Spinal cord (tissue), 10 donors: Measurements from ENCODE around the gene RPTOR. TPM values are rescaled to one million over a fixed set of nuclear protein-coding genes. Genes with fewer than 3 reads are reported as not detected.

Experiments
- DNase-seq, 6 donors: peaks; one replicate each; pipeline versions ENCODE4 v3.0.0 to v3.0.0-alpha.2; 2013 to 2015; ENCODE audit warnings: low spot score in 6 of 6, low read depth in 4 of 6
- H3K27ac ChIP-seq: one replicate; pipeline ENCODE4 v1.5.1; 2013; ENCODE audit warnings: low read depth, low read length, control low read depth
- H3K27me3 ChIP-seq: one replicate; pipeline ENCODE4 v1.6.1; 2013; ENCODE audit warnings: low read length; ENCODE audit not compliant: control insufficient read depth, insufficient read depth
- H3K36me3 ChIP-seq: one replicate; pipeline ENCODE4 v1.6.1; 2013; ENCODE audit warnings: low read length; ENCODE audit not compliant: control insufficient read depth, insufficient read depth
- H3K4me1 ChIP-seq: one replicate; pipeline ENCODE4 v1.6.1; 2013; ENCODE audit warnings: low read length; ENCODE audit not compliant: control insufficient read depth, insufficient read depth
- H3K4me3 ChIP-seq: one replicate; pipeline ENCODE4 v1.5.1; 2013; ENCODE audit warnings: low read depth, low read length, control low read depth
- H3K9me3 ChIP-seq: one replicate; pipeline ENCODE4 v1.6.1; 2013; ENCODE audit warnings: low read length; ENCODE audit not compliant: control insufficient read depth, insufficient read depth
- WGBS: methylation state at CpG from one replicate; pipeline ENCODE4 v1.1.5; 2013; ENCODE audit warnings: missing lambda C conversion rate; ENCODE audit not compliant: insufficient coverage; 5-methylcytosine and 5-hydroxymethylcytosine counted together
- polyA plus RNA-seq, 2 donors: library from polyadenylated mRNA; unstranded; fragments of 120-200 nt; gene quantifications; one replicate each; pipeline ENCODE4 v1.2.1, GENCODE V29; 2013; ENCODE audit not compliant: insufficient read length in 2 of 2
- total RNA-seq, 2 donors: library from RNA; depleted of rRNA in 1 of 2; stranded (reverse); fragments of 120-200 nt in 1 of 2; fragments of >200 nt in 1 of 2; gene quantifications; one replicate each; pipeline versions ENCODE4 v1.2.3 to v1.2.4, GENCODE V29; 2013 to 2014
- donor health status: healthy.

Gene RPTOR
- total and polyA plus RNA-seq, 4 donors = 17.1 to 27.2 (median 21.6) TPM

GRCh38 chr17:80817321-80817845, 272.7 kb downstream of the RPTOR start:
- Histone ChIP-seq H3K9me3 (no peaks in the 10 kb centered on the region), H3K36me3 (peaks cover 16% of the 10 kb centered on the region), H3K27ac (no peak overlapping the region), H3K4me1 (peaks cover 30% of the 10 kb centered on the region), H3K4me3 (no peak overlapping the region), H3K27me3 (no peaks in the 10 kb centered on the region)
- 94% methylated on average over 11 of the region's 11 CpGs for WGBS
- no peak for DNase-seq

DNA sequence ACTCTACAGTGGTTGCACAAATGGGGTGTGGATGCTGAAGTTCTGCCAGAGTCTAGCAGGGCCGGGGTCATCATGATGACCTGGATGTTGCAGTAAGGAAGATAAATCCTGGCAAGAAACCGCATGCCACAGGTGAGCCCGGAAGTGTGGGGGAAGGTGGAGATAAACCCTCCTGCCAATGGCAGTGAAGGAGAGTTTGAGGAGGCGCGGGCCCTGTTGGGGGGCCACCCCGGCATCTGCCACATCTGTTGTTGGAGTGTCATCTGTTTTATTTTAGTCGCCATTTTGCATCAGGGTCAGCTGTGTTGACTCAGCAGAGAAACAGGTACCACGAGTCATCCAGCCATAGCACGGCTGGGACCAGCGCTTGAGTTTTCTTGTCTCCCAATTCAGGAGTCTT, 273.2 kb downstream of the RPTOR start:
- WGBS = 96% methylated on average over 9 of the region's 10 CpGs
- Histone ChIP-seq H3K4me3 (no peak overlapping the region), H3K27ac (no peak overlapping the region), H3K27me3 (no peaks in the 10 kb centered on the region), H3K4me1 (peaks cover 30% of the 10 kb centered on the region), H3K36me3 (peaks cover 16% of the 10 kb centered on the region), H3K9me3 (no peaks in the 10 kb centered on the region)
- DNase-seq = no peak

DNA sequence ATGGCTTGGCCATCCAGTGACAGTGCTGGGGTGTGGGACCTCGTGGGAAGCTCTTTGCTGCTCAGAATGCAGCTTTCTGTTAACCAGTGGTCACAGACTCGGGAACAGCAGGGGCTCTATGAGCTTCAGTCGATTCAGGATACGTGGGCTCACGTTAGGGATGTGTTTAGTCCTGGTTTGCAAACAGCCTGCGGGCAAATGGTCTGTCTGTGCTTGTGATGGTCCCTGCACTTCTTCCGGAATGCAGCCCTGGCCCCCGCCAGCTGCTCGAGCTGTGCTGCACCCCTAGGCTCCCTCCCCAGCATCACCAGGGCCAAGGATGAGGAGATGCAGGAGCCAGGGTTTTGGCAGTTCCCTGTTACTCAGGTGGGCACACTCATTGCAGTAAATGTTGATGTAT, 274.2 kb downstream of the RPTOR start:
- Histone ChIP-seq H3K4me3 (no peak overlapping the region), H3K27ac (no peak overlapping the region), H3K4me1 (peaks cover 30% of the 10 kb centered on the region), H3K36me3 (peaks cover 22% of the 10 kb centered on the region), H3K27me3 (no peaks in the 10 kb centered on the region), H3K9me3 (no peaks in the 10 kb centered on the region)
- no peak for DNase-seq
- WGBS = 81% methylated on average over 7 of the region's 9 CpGs

- no peak overlapping the region for H3K27ac ChIP-seq
- peak in 1 of 6 donors; percentile 36 for DNase-seq
- no peaks in the 10 kb centered on the region for H3K9me3 ChIP-seq
- no peak overlapping the region for H3K4me3 ChIP-seq
- peaks cover 24% of the 10 kb centered on the region for H3K36me3 ChIP-seq
- 55% methylated on average over 16 of the region's 23 CpGs for WGBS
- peaks cover 30% of the 10 kb centered on the region for H3K4me1 ChIP-seq
- H3K27me3 ChIP-seq = no peaks in the 10 kb centered on the region
These were observed 275.0 kb downstream of the RPTOR start for GRCh38 chr17:80819422-80820164.

GRCh38 chr17:80820331-80820730, 275.7 kb downstream of the RPTOR start:
- Histone ChIP-seq H3K4me3 (no peak overlapping the region), H3K36me3 (peaks cover 31% of the 10 kb centered on the region), H3K9me3 (no peaks in the 10 kb centered on the region), H3K27ac (no peak overlapping the region), H3K27me3 (no peaks in the 10 kb centered on the region), H3K4me1 (peaks cover 27% of the 10 kb centered on the region)
- 94% methylated on average over 7 of the region's 13 CpGs for WGBS
- no peak for DNase-seq

- Histone ChIP-seq H3K9me3 (no peaks in the 10 kb centered on the region), H3K27ac (no peak overlapping the region), H3K4me1 (peaks cover 25% of the 10 kb centered on the region), H3K4me3 (no peak overlapping the region), H3K27me3 (no peaks in the 10 kb centered on the region), H3K36me3 (peaks cover 39% of the 10 kb centered on the region)
- whole genome bisulfite sequencing = 92% methylated on average over 18 of the region's 18 CpGs
- no peak for DNase-seq
These were observed 276.9 kb downstream of the RPTOR start for GRCh38 chr17:80821546-80821945.

GRCh38 chr17:80822021-80822699, 277.5 kb downstream of the RPTOR start:
- Histone ChIP-seq H3K4me3 (no peak overlapping the region), H3K27me3 (no peaks in the 10 kb centered on the region), H3K27ac (no peak overlapping the region), H3K9me3 (no peaks in the 10 kb centered on the region), H3K4me1 (peaks cover 31% of the 10 kb centered on the region), H3K36me3 (peaks cover 39% of the 10 kb centered on the region)
- DNase-seq = no peak
- 96% methylated on average over 31 of the region's 36 CpGs for WGBS

- peaks cover 44% of the 10 kb centered on the region for H3K36me3 ChIP-seq
- no peak overlapping the region for H3K27ac ChIP-seq
- H3K4me1 ChIP-seq = peaks cover 38% of the 10 kb centered on the region
- WGBS = 91% methylated on average over 19 of the region's 20 CpGs
- H3K4me3 ChIP-seq = no peak overlapping the region
- no peaks in the 10 kb centered on the region for H3K27me3 ChIP-seq
- H3K9me3 ChIP-seq = no peaks in the 10 kb centered on the region
- no peak for DNase-seq
These were observed 278.2 kb downstream of the RPTOR start for GRCh38 chr17:80822700-80823410.

DNA sequence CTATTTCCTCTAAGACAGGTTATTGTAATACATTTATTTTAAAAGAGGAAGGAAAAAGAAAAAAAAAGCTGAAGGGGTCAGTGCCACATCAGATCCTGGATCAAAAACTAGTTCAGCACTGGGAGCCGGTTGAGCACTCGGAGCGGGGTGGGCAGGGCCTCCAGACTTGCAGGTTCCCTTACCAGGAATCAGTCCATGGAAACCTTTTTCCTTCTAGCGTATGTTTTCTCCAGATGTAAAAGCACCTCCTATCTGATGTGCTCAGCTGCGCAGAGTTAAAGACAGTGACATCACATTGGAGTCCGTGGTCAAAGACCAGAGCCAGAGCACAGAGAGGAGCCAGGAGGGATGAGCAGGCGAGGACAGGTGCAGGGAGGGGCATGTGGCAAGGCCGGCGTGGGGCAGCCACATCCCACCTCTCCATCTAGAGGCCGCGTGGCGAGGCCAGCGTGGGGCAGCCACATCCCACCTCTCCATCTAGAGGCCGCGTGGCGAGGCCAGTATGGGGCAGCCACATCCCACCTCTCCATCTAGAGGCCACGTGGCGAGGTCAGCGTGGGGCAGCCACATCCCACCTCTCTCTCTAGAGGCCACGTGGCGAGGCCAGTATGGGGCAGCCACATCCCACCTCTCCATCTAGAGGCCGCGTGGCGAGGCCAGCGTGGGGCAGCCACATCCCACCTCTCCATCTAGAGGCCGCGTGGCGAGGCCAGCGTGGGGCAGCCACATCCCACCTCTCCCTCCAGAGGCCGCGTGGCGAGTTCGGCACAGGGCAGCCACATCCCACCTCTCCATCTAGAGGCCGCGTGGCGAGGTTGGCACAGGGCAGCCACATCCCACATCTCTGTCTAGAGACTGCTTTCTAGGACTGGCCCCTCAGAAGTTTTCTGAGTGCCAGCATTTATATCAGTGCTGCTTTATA, 280.2 kb downstream of the RPTOR start:
- H3K9me3 ChIP-seq = no peaks in the 10 kb centered on the region
- H3K4me1 ChIP-seq = peaks cover 39% of the 10 kb centered on the region
- no peak overlapping the region for H3K4me3 ChIP-seq
- no peak for DNase-seq
- 94% methylated on average over 33 of the region's 36 CpGs for WGBS
- H3K36me3 ChIP-seq = peaks cover 53% of the 10 kb centered on the region
- no peak overlapping the region for H3K27ac ChIP-seq
- H3K27me3 ChIP-seq = no peaks in the 10 kb centered on the region
